HTR-8/SVneo (cell line): Measurements from ENCODE around the gene TMEM178B.
"Not testable (repeated sequence)": the region's sequence is repeated elsewhere in the genome, so short reads cannot be mapped to it uniquely, and the experiment has no call there.

Experiments
- DNase-seq: peaks from one replicate; pipeline ENCODE4 v3.0.0; 2011; ENCODE audit warnings: low spot score, mixed read lengths; ENCODE audit not compliant: insufficient read length
- FAIRE-seq: peaks from 2 replicates; lab custom pipeline; 2011; peaks lifted over from hg19 to GRCh38; lab: Jason Lieb, UNC

Gene TMEM178B

DNA sequence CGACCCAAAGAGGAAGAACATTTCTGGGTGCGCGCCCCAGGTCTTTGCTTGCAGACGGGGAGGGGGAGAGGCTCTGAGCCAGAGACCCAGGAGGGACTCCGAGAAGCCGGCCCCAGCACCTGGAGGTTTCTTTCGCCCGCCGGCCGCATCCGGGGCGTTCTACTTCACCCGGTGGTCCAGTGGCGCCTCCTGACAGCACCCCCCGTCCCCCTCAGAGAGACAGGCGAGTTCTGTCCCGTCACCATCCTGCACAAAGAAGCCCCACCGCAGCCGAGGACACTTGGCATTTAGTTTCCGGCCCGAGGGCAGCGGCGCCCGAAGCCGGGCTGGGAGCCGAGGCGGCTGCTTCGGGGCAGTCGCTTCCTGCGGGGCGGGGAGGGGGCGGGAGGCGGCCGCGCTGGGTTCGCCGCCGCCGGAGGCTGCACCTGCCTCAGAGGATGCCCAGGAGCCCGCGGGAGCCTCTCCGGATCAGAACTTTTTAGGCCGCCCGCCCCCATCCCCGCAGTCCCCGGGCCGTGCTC lies at the start of gene TMEM178B:
Gene TMEM178B (plus strand): TSS at position 424 of the 521 bp plus-strand sequence.
- FAIRE-seq (no peak), DNase-seq (no peak)

DNA sequence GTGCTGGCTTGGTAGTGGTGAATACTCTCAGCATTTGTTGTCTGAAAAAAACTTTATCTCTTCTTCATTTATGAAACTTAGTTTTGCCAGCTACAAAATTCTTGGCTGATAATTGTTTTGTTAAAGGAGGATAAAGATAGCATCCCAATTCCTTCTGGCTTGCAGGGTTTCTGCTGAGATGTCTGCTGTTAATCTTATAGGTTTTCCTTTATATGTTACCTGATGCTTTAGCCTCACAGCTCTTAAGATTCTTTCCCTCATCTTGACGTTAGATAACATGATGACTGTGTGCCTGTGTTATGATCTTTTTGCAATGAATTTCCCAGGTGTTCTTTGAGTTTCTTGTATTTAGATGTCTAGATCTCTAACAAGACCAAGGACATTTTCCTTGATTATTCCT lies 49.2 kb upstream of the TMEM178B start:
- DNase-seq = no peak
- FAIRE-seq = no peak

DNA sequence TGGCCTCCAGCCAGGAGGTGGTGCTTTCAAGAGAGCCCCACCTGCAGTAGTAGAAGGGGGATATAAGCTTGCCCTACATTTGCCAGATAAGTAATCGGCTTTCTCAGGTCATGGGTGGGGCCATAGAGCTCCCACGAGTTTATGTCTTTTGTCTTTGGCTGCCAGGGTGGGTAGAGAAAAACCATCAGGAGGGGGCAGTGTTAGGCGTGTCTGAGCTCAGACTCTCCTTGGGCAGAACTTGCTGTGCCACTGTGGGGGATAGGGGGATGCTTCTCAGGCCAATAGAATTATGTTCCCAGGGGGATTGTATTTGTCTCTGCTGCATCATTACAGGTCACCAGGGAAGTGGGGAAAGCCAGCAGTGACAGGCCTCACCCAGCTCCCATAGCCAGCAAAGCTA lies 46.8 kb upstream of the TMEM178B start:
- DNase-seq = no peak
- FAIRE-seq = no peak

DNA sequence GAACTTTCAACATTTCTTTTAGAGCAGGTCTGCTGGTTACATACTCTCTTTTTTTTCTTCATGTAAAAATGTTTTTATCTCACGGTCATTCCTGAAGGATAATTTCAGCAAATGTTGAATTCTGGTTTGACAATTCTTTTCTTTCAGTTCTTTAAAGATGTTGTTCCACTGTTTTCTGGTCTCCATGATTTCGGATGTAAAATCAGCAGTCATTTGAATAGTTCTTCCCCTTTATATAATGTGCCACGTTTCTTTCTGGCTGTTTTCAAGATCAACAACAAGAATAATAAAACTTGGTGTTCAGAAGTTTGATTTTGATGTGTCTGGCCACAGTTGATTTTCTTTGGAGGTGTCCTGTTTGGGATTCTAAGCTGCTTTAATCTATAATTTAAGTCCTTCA lies 45.1 kb upstream of the TMEM178B start:
- no peak for DNase-seq
- FAIRE-seq = no peak

DNA sequence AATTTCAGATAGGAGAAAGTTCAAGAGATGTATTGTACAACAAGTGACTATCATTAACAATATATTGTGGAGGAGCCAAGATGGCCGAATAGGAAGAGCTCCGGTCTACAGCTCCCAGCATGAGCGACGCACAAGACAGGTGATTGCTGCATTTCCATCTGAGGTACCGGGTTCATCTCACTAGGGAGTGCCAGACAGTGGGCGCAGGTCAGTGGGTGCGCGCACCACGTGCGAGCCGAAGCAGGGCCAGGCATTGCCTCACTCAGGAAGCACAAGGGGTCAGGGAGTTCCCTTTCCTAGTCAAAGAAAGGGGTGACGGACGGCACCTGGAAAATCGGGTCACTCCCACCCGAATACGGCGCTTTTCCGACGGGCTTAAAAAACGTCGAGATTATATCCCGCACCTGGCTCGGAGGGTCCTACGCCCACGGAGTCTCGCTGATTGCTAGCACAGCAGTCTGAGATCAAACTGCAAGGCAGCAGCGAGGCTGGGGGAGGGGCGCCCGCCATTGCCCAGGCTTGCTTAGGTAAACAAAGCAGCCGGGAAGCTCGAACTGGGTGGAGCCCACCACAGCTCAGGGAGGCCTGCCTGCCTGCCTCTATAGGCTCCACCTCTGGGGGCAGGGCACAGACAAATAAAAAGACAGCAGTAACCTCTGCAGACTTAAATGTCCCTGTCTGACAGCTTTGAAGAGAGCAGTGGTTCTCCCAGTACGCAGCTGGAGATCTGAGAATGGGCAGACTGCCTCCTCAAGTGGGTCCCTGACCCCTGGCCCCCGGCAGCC lies 41.1 kb upstream of the TMEM178B start:
- DNase-seq, FAIRE-seq: not testable (repeated sequence)

DNA sequence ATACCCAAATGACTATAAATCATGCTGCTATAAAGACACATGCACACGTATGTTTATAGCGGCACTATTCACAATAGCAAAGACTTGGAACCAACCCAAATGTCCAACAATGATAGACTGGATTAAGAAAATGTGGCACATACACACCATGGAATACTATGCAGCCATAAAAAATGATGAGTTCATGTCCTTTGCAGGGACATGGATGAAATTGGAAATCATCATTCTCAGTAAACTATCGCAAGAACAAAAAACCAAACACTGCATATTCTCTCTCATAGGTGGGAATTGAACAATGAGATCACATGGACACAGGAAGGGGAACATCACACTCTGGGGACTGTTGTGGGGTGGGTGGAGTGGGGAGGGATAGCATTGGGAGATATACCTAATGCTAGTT lies 35.8 kb upstream of the TMEM178B start:
- FAIRE-seq, DNase-seq: not testable (repeated sequence)

DNA sequence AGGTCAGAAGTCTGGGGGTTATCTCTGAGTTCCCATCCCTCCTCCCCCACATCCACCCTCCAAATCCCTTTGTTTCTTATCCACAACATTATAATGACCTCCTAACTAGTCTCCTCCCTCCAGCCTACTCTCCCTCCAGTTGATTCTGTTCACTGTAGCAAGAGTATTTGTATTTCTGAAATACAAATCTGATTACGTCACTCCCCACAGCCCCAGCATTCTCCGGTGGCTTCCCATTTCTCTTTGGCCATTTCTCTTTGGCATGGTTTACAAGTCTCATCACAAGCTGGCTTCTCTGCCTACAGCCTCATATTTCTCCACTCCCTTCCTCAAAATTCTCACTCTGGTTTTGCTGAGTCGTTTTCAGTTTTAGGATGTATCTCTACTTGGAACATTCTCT lies 34.5 kb upstream of the TMEM178B start:
- FAIRE-seq = no peak
- no peak for DNase-seq

DNA sequence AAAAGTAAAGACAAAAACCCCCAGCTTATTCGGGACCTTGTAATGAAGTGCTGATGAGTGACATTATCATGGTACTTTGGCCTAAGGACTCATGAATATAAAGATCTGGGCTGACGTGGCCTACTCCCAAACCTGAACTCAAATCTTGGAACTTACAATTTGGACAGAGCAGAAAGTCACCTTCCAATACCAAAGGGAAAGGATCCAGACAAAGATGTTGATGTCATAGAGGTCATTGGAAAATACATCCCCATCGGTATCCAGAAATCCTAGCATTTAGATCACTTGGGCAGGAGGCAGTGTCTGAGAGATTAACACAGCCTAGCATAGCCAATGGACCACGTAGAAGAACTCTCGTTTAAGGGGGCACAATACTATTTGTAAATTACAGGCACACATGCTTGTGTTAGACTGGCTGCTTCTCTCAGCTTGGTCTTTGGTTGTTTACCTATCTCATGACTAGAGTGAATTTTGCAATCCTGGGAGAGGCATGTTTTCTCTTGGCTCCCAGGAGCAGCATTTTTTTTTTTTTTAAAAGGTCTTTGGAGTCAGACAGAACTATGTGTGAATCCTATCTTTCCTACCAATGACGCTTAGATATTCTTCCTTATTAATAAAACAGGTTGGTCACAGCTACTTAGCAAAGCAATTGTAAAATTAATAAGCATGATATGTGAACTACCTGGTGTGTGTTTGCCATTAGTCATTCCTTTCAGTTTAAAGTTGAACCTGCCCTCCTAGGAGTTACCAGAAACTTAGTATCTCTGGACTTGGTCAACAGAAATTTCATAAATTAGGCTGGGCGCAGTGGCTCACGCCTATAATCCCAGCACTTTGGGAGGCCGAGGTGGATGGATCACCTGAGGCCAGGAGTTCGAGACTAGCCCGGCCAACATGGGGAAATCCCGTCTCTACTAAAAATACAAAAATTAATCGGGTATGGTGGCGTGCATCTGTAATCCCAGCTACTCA lies 31.4 kb upstream of the TMEM178B start:
- DNase-seq (no peak), FAIRE-seq (no peak)

DNA sequence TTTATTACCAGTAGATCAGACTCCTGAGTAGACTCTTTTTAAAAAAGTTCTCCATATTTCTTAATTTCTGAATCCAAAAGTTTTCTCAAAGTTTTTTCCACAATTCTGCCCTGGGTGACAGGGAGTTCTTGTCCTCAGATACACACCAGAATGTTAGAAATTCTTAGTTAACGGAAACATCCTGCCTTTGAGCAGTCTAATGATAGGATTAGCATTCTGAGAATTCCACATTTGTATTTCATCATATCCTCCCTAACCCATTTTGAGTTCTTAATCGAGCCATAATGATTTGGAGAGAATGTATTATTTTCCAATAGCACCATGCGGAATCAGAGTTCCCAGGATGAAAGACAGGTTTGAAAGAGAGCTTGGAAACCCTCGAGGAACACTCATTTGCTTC lies 30.2 kb upstream of the TMEM178B start:
- no peak for DNase-seq
- FAIRE-seq = no peak

DNA sequence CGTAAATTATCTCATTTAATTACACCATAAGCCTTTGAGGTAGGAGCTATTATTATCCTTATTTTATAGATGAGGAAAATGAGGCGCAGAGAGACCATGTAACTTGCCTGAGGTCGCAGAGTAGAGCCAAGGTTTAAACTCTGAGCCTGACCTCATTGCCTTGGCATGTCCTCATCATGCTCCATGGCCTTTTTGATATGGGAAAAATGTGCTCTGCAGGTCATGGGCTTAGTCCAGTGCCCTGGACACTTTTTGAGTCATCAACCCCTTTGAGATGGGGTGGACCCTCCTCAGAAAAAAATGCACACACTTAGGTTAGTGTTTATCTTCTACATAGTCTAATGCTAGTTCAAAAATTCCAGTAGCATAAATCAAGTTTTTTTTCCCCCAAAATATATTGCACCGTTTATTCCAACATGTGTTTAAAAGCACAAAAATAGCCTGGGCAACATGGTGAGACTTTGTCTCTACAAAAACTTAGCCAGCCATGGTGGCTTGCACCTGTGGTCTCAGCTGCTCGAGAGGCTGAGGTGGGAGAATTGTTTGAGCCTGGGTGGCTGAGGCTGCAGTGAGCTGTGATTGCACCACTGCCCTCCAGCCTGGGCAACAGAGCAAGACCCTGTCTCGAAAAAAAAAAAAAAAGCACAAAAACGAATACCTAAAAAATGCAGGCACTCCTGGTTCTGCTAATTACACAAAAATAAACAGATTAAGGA lies 28.6 kb upstream of the TMEM178B start:
- DNase-seq (no peak), FAIRE-seq (no peak)

DNA sequence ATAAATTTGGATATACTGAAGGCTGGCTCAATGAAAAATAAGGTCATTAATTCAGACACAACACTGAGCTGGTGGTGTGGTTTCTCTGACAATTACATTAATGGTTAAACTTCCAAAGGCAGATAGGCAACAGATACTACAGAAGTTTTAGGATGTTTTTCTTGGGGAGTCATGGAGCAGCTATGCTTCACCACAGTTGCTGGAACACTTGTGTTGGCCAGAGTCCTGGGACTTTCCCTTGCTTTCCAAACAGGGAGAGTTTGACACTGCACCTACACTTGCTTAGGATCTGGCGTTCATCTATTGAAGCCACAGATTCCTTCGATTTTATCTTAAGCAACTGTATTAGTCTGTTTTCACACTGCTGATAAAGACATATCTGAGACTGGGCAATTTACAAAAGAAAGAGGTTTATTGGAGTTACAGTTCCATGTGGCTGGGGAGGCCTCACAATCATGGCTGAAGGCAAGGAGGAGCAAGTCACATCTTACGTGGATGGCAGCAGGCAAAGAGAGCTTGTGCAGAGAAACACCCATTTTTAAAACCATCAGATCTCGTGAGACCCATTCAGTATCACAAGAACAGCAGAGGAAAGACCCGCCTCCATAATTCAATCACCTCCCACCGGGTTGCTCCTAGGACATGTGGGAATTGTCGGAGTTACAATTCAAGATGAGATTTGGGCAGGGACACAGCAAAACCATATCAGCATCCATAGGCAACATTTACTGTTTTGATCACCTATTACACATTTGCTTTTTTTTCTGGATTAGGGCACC lies 27.8 kb upstream of the TMEM178B start:
- DNase-seq (no peak), FAIRE-seq (no peak)

DNA sequence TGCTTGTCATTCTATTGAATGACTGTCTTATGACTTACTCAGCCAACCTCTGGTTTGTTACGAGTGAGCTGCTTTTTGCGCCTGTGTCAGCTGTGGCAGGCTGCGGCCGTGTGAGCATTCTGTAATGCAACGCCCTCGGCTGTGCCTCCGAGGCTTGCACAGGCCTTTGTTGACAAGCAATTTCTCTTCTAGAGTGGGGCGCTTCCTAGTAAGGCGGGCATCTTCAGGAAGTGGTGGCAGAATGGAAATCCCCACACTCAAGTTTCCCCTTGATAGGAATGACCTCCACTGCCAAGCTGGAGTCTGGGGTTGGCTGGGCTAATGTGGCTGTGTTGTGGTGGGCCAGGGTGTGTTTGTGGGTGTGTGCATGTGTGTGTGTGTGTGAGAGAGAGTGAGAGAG lies 20.2 kb upstream of the TMEM178B start:
- DNase-seq (no peak), FAIRE-seq (no peak)

DNA sequence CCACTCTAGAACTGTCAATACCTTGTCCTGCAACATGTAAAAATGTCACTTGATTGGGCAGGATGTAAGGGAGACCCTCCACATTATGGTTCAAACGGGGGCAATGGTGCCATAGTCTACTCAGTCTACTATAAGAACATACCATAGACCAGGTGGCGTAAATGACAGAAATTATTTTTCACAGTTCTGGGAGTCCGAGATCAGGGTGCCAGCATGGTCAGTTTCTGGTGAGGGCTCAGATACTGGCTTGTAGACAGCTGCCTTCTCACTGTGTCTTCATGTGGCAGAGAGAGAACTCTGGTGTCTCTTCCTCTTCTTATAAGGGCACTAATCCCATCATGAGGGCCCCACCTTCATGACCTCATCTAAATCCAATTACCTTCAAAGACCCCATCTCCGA lies 18.7 kb upstream of the TMEM178B start:
- FAIRE-seq = no peak
- no peak for DNase-seq

DNA sequence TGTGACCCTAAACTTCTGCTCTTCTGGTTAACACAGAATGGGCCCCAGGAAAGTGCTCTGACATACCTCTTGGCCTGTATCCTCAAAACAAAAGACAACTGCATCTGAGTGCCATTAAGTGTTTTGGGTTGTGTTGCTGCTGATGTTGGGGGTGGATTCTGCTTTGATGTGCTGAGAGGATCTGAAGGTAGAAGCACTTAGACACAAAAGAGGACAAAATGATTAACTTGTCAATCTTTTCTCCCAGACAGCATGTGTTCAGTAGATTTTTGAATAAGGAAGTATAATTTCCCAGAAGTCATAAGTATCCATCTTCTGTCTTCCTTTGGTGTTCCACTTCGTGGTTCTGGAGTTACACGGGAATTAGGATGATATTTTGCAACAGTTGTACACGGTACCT lies 16.1 kb upstream of the TMEM178B start:
- no peak for DNase-seq
- FAIRE-seq = no peak

DNA sequence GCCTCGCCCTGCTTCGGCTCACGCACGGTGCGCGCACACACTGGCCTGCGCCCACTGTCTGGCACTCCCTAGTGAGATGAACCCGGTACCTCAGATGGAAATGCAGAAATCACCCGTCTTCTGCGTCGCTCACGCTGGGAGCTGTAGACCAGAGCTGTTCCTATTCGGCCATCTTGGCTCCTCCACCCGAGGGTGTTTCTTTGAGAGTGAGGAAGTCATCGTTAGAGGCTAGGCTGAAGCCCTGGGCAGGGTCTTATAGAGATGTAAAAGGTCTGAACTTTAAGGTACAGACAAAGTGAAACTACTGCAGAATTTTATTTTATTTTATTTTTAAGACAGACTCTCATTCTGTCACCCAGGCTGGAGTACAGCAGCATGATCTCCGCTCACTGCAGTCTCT lies 6.0 kb upstream of the TMEM178B start:
- DNase-seq, FAIRE-seq: not testable (repeated sequence)

DNA sequence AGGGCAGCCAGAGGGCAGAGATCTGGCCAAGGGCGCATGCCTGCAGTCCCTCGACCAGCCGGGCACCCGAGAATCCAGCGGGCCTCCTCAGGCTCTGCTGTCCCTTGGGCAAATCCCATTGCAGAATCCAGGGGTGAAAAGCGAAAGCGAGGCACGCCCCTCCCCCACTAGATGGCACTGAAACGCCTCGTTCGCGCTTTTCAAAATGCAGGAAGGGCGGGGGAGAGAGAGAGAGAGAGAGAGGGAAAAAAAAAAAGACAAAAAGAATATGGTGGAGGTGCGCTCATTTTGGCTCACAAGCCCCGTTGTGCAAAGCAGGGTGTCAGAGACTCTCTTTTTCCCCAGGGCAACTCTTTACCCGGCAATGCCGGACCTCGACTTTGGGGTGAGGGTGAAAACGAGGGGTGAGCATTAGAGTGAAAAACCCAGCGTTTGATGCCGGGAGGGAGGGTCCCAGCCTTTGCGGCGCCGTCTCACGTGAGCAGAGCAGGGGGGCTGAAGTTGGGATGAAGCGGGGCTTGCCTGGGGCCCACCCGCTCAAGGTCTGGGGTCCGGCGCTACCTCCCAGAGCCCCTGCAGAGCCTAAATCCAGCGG lies 2.5 kb upstream of the TMEM178B start:
- no peak for FAIRE-seq

DNA sequence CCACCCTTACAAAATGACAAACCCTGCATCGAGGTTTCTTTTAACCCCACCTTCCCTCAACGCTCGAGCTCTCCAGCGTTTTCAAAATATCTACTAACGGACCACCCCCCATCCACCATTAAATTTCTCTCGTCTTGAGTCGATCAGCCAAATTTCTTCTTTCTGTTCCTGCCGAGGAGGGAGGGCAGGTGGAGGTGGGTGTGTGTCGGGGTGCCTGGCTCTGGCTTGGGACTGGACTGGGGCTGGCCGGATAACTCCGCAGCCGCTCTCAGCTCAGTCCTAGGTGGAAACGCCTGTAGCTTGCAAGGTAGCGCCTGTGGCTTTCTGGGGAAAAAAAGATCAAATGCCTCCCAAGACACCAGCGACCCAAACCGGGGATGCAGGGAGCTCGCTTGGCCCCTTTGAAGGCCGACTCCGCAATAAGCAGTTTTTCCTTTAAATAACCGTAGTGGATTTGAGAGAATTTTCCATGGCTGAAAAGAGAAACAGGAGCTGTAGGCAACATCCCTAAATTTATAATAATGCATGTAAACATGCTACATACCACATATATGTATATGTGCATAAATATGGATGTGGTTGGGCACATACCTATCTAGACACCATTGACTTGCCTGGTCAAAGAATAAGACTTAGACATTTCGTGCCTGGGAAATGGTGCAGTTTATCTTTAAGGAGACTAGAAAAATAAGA lies 1.9 kb upstream of the TMEM178B start:
- no peak for DNase-seq

More for the DNA sequence above, 2.5 kb upstream of the TMEM178B start:
- DNase-seq = no peak

DNA sequence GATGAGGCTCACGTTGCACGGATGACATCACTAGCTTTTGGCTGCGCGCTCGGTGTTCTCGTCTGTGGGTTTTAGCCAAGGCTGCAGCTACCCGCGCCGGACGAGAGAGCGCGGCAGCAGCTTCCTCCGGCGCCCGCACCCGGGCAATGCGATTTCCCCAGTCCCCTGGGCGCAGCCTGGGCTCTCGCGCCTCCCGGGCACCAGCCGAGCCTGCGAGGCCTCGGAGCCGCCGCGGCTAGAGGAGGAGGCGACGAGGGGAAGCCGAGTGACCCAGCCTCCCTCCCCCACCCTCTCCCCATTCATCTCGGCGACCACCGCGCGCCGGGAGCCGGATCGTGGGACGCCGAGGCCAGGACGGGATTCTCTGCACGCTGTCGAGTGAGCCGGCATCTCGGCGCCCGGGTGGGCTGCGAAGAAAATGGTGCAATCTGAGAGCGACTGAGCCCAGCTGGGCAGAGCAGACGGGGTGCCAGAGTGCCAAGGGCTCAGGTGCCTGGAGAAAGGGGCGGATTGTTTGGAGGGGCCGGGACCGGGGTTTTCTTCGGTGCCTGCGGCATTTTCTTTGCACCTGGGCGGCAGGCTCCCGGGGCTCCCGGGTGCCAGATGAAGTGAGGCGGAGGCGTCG lies 1.2 kb upstream of the TMEM178B start:
- DNase-seq (no peak), FAIRE-seq (no peak)

More for the DNA sequence above, 1.9 kb upstream of the TMEM178B start:
- no peak for FAIRE-seq
